NCI-H1436 (cell line): ENCODE results near the gene IL17RA.
"Not testable (repeated sequence)": the region's sequence is repeated elsewhere in the genome, so short reads cannot be mapped to it uniquely, and the experiment has no call there.

Experiments
- DNase-seq: peaks from one replicate; lab custom pipeline; 2025; lab: John Stamatoyannopoulos, UW

Gene IL17RA

GRCh38 chr22:17120711-17121232 lies 36.0 kb downstream of the IL17RA start:
- DNase-seq: no peak

GRCh38 chr22:17121233-17122195 lies 36.7 kb downstream of the IL17RA start, which contains the start of gene TMEM121B:
Gene TMEM121B (minus strand): TSS chr22:17121360. CDS start chr22:17121127, 233 bp downstream.
- DNase-seq: peak; percentile 89

- no peak for DNase-seq
These were observed 45.4 kb downstream of the IL17RA start for GRCh38 chr22:17130199-17130598.

DNA sequence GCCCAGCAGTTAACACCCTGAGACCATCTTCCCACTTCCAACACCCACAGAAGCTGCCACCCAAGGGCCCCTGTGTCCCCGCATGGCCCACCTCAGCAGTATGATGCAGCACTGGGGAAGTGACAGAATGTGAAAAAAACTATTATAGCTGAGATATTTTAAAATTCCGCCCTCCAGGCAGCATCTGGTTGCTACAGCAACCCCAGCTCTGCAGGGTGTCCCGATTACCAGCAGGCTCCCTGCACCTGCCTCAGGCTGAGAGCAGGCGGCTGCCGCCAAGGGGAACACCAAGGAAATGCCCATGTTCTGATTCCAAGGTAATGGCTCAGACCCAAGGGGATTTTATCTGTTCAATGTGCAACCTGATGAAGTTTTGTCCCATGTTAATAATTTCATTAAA lies 46.9 kb downstream of the IL17RA start:
- peak; percentile 12 for DNase-seq

DNA sequence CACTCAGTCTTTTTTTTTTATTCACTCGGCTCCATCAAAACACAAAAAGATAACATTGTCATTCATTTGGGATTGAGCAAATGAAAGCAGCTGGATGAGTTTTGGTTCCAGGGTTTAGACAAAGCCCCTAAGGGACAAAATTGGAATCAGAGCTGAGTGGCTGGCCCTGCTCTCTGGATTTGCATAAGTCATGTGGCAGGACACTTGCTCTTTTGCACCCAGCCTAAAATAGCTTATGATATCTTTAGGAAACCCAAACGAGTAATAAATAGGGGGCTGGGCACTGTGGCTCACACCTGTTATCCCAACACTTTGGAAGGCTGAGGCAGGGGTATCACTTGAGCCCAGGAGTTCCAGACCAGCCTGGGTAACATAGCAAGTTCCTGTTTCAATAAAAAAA lies 47.3 kb downstream of the IL17RA start:
- DNase-seq: no peak

DNA sequence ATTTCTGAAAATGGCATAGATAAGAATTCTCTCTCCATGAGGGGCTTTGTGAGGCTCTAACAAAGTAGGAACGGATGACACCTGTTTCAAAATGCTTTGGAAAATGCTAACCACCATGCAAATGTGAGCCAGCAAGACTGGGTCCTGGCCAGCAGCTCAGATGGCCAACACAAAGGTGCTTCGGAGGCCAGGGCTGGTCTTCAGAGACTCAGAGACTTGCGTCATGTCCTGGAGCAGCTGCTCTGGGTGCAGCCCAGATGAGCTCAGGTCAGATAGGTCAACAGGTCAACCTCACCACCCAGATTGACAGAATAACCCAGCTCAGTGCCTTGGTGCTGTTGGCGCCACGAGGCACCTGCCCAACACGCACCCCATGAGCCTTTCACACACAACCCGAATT lies 48.3 kb downstream of the IL17RA start:
- DNase-seq: no peak

GRCh38 chr22:17135153-17135760 lies 50.5 kb downstream of the IL17RA start:
- DNase-seq: no peak

- DNase-seq: no peak
These were observed 52.4 kb downstream of the IL17RA start for GRCh38 chr22:17137170-17137569.

- DNase-seq: no peak
These were observed 53.1 kb downstream of the IL17RA start for GRCh38 chr22:17137861-17138425.

DNA sequence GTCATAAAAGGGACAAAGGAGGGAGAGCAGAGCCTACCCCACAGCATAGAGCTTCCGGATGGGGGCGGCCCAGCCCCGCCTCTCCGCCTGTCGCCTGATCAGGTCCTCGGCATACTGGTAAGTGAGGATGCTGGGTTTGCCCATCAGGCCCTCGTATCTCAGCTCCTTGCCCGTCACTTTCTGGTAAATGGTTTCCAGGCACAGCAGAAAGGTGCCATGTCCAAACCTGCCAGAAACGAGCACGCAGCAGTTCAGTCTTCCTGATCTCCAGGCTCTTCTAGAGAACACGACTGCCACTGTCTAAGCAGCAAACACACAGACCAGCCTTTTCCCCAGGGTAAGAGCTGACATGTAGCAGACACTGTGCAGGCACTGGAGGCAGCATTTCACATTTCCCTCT lies 53.7 kb downstream of the IL17RA start:
- no peak for DNase-seq

- no peak for DNase-seq
These were observed 55.2 kb downstream of the IL17RA start for GRCh38 chr22:17140022-17140421.

DNA sequence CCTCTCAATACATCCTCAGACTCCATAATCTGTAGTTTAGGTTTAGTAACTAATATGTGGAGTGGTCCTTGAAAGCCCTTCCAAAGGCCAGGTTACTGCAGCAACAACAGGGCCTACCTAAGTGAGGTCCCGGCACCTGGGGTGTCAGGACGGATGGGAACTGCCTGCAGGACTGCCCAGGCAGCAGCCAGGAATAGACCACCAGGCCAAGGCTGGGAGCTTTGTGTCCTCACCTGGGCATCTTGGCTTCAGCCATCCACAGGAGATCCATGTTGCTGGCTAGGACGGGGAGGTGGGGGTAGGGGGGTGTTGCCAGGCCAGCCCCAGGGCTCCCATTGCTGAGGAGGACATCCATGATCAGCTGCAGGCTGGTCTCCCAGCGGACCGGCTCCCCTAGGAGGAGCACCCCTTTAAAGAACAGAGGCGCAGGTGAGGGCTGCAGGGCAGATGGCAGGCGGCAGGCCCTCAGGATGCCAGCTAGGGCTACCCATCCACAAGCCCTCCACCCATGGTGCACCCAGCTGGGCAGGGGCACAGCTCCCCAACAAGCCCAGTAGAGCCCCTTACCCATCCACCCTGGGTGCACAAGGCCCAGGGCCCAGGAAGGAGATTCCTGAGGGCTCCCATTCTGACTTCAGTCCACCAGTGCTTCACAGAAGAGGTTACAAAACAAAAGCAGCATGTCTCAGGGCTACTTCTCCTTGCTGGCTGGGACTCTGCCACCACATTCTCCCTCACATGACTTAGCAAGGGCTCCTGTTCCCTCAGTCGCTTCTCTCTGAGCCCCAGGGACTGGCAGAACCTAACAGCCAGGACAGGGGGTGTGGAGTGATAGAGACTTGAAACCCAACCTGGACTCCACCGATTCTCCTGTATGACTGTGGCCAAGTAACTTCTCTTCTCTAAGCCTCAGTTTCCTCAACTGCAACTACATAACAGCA lies 56.3 kb downstream of the IL17RA start:
- no peak for DNase-seq

DNA sequence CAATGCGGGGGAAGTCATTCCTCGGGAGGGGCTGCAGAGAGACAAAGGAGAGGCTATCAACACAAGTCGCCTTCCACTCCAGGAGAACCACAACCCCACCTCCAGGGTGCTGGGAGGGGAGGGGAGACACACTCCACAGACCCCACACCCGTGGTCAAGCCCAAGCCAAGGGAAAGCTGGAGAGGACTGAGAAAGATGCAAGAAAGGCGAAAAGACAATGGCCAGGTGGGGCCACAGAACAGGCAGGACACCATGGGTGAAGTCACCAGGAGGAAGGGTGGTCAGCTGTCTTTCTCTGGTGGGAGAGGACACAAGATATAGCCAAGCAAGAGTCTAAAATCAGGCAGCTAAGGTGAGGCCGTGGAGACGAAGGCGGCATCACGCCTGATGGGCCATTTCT lies 58.3 kb downstream of the IL17RA start:
- DNase-seq: no peak

GRCh38 chr22:17143826-17144225 lies 59.0 kb downstream of the IL17RA start:
- no peak for DNase-seq

- DNase-seq: no peak
These were observed 60.4 kb downstream of the IL17RA start for GRCh38 chr22:17145021-17145680.

DNA sequence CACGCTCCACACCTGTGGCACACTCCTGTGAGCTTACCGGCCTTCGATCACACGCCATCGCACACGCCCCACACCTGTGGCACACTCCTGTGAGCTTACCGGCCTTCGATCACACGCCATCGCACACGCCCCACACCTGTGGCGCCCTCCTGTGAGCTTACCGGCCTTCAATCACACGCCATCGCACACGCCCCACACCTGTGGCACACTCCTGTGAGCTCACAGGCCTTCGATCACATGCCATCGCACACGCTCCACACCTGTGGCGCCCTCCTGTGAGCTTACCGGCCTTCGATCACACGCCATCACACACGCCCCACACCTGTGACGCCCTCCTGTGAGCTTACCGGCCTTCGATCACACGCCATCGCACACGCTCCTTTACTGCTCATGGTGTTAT lies 62.7 kb downstream of the IL17RA start:
- not testable (repeated sequence) for DNase-seq

GRCh38 chr22:17149076-17149815 lies 64.4 kb downstream of the IL17RA start:
- DNase-seq: no peak

GRCh38 chr22:17152340-17152739 lies 67.5 kb downstream of the IL17RA start:
- DNase-seq: no peak

GRCh38 chr22:17152971-17153370 lies 68.2 kb downstream of the IL17RA start:
- no peak for DNase-seq

GRCh38 chr22:17155941-17156340 lies 71.1 kb downstream of the IL17RA start:
- no peak for DNase-seq
